ENCODE measurements around the gene PRPF40A.

DNA sequence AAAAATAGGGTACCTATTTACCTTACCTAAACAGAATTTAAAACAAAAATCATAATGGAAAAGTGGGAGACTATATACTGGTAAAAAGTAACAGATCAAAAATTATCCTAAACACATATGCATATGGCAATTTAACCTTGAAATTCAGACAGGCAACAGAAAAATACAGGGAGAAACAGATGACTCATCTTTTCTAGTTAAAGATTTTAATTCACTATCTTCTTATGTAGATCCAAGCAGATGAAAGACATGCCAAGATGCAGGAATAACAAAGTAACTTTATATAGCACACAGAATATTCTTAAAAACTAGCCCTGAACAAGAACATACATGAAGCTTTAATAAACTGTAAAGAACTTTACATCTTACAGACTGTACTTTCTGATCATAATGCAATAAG is 30.9 kb downstream of the PRPF40A start:
- TF ChIP-seq, protein P1, sequence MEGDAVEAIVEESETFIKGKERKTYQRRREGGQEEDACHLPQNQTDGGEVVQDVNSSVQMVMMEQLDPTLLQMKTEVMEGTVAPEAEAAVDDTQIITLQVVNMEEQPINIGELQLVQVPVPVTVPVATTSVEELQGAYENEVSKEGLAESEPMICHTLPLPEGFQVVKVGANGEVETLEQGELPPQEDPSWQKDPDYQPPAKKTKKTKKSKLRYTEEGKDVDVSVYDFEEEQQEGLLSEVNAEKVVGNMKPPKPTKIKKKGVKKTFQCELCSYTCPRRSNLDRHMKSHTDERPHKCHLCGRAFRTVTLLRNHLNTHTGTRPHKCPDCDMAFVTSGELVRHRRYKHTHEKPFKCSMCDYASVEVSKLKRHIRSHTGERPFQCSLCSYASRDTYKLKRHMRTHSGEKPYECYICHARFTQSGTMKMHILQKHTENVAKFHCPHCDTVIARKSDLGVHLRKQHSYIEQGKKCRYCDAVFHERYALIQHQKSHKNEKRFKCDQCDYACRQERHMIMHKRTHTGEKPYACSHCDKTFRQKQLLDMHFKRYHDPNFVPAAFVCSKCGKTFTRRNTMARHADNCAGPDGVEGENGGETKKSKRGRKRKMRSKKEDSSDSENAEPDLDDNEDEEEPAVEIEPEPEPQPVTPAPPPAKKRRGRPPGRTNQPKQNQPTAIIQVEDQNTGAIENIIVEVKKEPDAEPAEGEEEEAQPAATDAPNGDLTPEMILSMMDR (IDR thresholded peaks at IDR 0.05), result no peak
- TF ChIP-seq POLR2AphosphoS5 (IDR thresholded peaks at IDR 0.05) (no peak), POLR2A (IDR thresholded peaks at IDR 0.05) (no peak), EP300 (IDR thresholded peaks at IDR 0.05) (no peak)
